Stimulated activated CD4-positive, alpha-beta T cell treated with anti-CD3 and anti-CD28 coated beads, Interleukin-1b, Interleukin-23, amount 100 ng/mL, for 48 hours (primary cell): ENCODE results near the gene CCDC57.
A peak's percentile ranks its signal among the peaks of the same experiment; 100 is the strongest.

Experiments used
- DNase-seq: peaks from one replicate; pipeline ENCODE4 v3.0.0-alpha.2; 2020

CCDC57 gene

GRCh38 chr17:82246365-82247181 is 33.9 kb upstream of the CCDC57 start:
- DNase-seq: no peak

GRCh38 chr17:82246040-82246364 is 33.4 kb upstream of the CCDC57 start:
- DNase-seq: no peak

GRCh38 chr17:82245134-82246039 is 32.7 kb upstream of the CCDC57 start:
- no peak for DNase-seq

GRCh38 chr17:82244413-82245133 is 31.9 kb upstream of the CCDC57 start:
- no peak for DNase-seq

- no peak for DNase-seq
Observed at GRCh38 chr17:82243648-82244412, 31.2 kb upstream of the CCDC57 start.

GRCh38 chr17:82242977-82243647 is 30.5 kb upstream of the CCDC57 start:
- DNase-seq: no peak

GRCh38 chr17:82242698-82242976 is 30.0 kb upstream of the CCDC57 start:
- DNase-seq: no peak

- no peak for DNase-seq
Observed at GRCh38 chr17:82241926-82242697, 29.5 kb upstream of the CCDC57 start.

GRCh38 chr17:82241183-82241925 is 28.7 kb upstream of the CCDC57 start:
- peak; percentile 66 for DNase-seq

GRCh38 chr17:82240506-82241182 is 28.0 kb upstream of the CCDC57 start:
- no peak for DNase-seq

- no peak for DNase-seq
Observed at GRCh38 chr17:82239926-82240505, 27.4 kb upstream of the CCDC57 start.

GRCh38 chr17:82239401-82239925 is 26.8 kb upstream of the CCDC57 start:
- no peak for DNase-seq

GRCh38 chr17:82238472-82239201 is 26.0 kb upstream of the CCDC57 start:
- peak; percentile 74 for DNase-seq

GRCh38 chr17:82237746-82238471 is 25.3 kb upstream of the CCDC57 start:
- no peak for DNase-seq

GRCh38 chr17:82237083-82237745 is 24.6 kb upstream of the CCDC57 start:
- DNase-seq: no peak

GRCh38 chr17:82236142-82236971 is 23.7 kb upstream of the CCDC57 start:
- DNase-seq: peak; percentile 68

GRCh38 chr17:82235775-82236141 is 23.1 kb upstream of the CCDC57 start:
- DNase-seq: no peak
